Measurements from ENCODE around the gene HEXA.
"Not testable (repeated sequence)": the region's sequence is repeated elsewhere in the genome, so short reads cannot be mapped to it uniquely, and the experiment has no call there.

Gene HEXA

DNA sequence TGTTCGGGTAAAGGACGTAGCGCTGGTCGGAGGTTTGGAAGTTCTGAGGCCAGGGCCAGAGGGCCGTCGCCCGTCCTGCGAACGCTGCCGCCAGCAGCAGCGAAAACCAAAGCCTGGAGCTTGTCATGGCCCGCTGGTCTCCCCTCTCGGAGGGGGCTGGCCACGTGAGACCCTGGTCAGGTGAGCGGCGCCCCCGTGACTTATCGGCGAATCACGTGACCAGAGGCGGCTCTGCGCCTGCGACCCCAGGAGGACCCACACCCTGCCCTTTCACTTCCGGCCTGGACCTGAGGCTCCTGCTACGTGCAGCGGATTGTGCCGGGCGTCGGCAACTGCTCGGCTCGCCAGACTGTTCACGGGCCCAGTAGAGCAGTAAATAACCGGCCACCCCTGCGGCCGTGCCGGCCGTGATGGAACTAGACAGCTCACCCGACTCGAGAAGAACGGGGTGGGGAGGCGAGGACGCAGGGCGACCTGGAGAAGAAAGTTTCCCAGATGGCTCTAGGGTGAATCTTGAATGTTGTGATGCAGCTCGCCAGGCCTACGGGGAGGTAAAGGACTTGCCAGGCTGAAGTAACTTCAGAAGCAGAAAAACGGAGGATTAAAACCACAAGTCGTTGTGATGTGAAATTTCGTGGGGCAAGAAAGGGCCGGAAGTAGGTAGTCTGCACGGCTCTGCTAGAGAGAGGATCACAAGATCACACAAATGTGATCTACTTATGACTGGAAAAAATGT is at the start of gene HEXA:
TSS of gene HEXA (minus strand) at position 169 of the 736 bp plus-strand sequence. CDS start at position 127, 42 bp downstream.
- peak; percentile 98 for DNase-seq

DNA sequence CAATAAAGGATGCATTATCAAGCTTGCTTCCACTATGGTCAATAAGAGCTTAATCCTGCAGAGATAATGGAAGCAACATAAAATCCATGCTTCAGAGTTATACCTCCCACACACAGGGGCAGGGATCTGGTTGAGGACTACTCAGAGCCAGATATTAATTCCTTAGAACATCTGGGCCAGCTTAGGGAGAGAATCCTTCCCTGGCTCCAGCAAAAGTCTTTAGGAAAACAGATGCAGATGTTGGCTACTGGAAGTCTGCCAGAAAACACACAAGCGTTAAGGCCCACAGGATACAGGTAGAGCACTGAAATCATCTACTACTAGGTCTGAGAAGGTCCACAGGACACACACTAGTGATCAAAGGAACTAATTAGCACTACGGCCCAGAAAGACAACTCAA is 47.4 kb upstream of the HEXA start:
- no peak for DNase-seq

DNA sequence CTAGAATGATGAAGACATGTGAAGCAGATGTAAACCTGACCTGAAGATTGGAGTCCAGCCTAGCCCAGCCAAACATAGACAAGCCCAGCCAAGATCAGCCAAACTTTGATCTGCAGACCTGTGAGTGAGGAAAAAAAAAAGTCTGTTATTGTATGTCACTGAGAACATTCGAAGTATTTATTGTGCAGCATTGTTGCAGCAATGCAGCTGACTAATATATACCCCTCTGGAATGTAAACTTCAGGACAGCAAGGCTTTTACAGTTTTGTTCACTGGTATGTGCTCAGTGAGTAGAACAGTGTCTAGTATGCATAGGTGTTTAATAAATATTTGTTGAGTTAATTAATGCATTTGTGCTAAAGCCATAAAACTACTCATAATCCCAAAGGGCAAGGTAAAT is 45.7 kb upstream of the HEXA start:
- DNase-seq, result no peak

DNA sequence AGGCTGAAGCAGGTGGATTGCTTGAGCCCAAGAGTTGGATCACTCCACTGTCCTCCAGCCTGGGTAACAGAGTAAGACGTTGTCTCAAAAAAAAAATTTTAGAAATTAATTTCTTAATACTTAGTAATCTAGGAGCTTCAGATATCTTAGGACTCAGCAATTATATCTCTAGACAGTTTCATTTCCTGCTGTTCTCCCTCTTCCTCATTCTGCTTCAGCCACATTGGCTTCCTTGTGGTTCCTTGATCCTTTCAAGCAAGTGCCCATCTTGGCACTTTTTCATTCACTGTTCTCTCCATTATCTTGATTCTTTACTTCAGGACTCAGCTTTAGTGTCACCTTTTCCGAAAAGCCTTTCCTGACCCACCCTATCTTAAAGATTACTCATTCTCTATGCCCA is 44.8 kb upstream of the HEXA start:
- no peak for DNase-seq

DNA sequence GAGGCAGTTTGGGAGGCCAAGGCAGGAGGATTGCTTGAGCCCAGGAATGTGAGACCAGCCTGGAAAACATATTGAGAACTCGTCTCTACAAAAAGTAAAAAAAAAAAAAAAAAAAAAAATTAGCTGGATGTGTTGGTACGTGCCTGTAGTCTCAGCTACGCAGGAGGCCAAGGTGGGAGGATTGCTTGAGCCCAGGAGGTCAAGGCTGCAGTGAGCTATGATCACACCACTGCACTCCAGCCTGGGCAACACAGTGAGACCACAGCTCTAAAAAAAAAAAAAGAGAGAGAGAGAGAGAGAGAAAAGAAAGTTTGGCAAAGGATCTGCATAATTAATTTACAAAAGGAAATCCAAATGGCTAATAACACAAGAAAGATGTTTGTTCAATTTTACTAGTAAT is 44.0 kb upstream of the HEXA start:
- not testable (repeated sequence) for DNase-seq

DNA sequence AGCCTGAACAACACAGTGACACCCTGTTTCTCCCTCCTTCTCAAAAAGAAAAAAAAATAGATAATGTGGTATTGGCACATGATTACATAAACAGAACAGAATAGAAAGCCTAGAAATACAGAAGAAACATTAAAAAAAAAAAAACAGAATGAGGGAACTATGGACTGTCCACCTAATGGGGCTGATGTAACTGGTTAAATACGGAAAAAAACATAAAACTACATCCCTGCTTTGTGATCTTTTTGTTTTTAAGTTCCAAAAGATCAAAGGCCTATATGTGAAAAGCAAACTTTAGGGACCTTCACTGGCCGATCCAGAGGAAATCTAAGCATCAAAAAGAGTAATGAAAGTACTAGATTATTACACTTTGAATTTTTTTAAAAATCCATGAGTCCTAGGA is 39.5 kb upstream of the HEXA start:
- no peak for DNase-seq

DNA sequence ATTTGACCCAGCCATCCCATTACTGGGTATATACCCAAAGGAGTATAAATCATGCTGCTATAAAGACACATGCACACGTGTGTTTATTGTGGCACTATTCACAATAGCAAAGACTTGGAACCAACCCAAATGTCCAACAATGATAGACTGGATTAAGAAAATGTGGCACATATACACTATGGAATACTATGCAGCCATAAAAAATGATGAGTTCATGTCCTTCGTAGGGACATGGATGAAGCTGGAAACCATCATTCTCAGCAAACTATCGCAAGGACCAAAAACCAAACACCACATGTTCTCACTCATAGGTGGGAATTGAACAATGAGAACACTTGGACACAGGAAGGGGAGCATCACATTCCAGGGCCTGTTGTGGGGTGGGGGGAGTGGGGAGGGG is 37.5 kb upstream of the HEXA start:
- not testable (repeated sequence) for DNase-seq

DNA sequence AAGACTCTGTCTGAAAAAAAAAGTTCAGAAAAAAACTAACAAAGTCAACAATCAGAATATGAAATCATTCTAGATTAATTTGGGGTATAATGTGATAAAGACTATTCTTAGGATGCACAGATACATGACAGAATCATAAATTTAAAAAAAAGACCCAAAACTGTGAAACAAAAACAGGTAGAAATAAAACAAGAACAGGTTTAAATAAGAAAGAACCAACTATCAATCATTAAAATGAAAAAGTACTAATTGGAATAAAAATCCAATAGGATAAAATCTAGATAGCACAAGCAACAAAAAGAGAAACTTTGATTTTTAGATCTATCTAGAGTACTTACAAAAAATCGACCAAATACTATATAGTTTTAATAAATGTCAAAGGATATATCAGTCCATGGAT is 35.7 kb upstream of the HEXA start:
- DNase-seq, result no peak

DNA sequence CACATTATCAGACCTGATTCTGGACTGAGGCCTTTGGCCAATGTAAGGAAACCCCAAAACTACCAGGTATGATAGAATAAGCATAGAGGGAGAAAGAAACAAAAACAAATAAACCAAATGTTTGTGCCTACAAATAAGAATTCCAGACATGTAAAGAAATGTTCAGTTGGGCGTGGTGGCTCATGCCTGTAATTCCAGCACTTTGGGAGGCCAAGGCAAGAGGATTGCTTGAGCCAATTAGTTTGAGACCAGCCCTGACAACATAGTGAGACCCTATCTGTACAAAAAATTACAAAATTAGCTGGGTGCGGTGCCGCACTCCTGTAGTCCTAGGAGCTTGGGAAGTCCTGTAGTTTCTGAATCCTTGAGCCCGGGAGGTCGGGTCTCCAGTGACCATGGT is 35.3 kb upstream of the HEXA start:
- no peak for DNase-seq

DNA sequence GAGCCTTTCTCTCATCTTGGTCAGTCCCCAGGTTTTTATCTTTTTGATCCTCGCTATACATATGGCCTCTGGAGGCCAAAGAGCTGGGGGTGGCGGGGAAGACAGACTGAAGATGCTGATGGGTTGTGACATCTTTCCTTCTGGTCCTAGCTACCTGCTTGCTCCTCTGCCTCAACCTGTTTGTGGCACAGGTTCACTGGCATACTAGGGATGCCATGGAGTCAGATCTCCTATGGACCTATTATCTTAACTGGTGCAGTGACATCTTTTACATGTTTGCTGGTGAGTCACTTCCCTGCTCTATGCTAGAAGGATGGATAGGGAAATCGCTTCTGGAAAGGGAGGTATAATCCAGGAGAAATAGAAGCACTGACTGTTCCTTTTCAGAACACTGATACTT is 31.1 kb upstream of the HEXA start:
- no peak for DNase-seq

DNA sequence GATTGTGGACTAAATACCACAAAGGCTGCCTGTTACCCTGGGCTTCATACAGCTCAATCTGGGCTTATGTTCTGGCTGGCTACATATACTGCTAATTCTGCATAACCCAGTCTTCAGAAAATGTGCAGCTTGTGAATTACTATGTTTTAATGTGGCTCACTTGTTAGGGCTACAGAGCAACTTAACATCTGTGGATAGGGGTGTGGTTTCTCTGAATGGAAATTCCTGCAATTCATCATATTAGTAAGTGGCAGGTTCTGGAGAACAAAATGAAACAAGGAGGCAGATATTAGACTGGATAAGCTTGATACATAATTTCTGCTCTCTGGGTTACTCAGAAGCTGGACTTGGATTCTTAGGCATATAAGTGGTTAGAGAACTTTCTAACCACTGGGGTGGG is 29.0 kb upstream of the HEXA start:
- DNase-seq, result no peak

DNA sequence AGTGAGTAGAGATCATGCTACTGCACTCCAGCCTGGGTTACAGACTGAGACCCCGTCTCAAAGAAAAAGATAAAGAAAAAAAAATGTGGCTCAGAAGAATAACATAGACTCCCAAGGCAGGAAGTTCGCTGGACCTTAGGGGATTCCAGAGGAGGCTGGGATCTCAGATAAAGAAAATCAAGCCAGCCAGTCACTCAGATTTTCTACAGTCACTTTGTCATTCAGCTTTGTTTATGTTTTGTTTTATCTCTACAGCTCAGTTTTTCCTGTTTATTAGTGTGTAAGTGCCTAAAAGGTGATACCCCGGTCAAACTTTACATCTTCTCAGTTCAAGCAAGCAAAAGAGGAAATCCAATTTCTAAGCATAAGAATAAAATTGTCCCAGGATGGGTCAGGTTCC is 28.5 kb upstream of the HEXA start:
- no peak for DNase-seq

DNA sequence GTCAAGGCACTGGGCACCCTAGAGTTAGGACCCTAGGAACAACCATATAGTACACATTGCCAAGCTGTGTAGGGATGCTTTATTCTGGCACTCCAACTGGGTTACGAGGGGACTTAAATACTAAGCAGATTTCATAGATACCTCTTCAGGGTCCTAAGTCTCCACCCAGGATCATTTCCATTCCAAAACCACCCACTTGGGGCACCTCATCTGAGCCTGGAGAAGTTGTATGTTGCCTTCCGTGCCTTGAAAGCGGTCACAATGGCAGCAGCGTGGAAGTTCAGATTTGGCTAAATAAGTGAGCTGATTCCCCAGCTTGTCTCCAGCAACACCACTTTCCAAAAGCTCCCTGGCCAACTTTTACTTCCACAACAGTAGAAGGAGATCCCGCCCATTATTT is 26.9 kb upstream of the HEXA start:
- no peak for DNase-seq

DNA sequence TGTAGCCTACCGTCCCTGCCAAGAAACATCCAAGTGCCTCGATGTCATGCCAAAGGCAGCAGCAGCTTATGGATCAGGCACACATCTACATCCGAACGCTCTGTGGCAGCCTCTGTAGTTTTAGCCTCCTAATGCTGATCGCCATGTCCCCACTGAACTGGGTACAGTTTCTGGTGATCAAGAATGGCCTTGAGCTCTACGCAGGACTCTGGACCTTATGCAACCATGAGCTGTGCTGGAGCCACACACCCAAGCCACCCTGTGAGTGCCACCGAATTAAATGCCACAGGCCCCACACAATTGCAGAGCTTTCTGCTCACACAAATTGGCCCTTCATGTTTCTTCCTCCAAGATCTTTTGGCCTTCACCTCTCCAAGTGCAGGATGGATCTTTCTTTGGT is 22.8 kb upstream of the HEXA start:
- DNase-seq, result no peak

DNA sequence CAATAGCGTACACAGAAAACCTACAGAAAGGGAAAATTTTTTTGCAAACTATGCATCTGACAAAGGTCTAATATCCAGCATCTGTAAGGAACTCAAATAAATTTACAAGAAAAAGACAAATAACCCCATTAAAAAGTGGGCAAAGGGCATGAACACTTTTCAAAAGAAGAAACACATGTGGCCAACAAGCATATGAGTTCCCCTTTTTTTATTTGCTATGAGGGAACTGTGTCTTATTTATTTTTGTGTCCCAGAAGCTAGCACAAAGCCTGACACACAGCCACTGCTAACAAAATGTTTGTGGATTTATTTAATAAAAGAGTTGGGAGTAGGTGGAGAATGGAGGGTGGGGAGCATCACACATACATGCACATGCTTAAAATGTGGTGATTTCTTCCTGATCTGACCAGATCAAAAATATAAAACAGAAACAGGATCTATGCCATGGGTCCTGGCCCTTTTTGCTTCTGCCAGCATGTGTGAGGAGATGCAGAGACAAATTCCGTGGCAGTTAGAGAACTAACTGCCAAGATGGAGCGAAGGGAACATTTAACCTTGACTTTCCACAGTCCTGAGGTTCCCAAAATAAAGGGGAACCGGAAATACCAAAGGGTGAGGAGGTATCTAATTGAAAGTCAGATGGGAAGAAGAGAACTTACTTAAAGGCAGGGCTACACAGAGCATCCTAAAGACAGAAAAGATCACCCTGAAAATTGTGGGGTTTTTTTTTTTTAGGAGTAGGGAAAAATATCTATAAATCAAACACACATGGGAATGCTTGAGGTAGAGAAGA is 22.2 kb upstream of the HEXA start, which contains the start of gene TMEM202:
TSS of gene TMEM202 (plus strand) at position 510 of the 793 bp plus-strand sequence. CDS start at position 532, 22 bp downstream.
- DNase-seq, result no peak

DNA sequence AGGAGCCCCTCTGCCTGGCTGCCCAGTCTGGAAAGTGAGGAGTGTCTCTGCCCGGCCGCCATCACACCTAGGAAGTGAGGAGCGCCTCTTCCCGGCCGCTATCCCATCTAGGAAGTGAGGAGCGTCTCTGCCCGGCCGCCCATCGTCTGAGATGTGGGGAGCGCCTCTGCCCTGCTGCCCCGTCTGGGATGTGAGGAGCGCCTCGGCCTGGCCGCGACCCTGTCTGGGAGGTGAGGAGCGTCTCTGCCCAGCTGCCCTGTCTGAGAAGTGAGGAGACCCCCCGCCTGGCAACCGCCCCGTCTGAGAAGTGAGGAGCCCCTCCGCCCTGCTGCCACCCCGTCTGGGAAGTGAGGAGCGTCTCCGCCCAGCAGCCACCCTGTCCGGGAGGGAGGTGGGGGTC is 20.5 kb upstream of the HEXA start:
- DNase-seq, result not testable (repeated sequence)

DNA sequence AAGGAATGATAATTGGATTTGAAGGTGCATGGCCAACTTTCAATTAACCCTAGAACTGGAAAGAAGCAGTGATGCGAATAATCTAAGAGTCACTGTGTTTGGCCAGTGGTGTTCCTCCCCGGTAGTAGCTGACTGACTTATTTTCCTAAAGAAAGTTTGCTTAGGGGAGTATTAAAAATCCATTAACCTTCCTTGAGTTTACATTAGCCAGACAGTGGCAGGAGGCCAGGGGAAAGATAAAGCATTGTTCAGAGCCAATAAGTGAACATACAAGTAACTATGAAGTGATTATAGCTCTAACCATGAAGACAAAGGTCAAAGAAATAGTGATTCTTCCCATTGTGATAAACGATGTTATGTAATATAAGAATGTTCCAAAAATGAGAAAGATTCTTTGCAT is 13.4 kb upstream of the HEXA start:
- no peak for DNase-seq

DNA sequence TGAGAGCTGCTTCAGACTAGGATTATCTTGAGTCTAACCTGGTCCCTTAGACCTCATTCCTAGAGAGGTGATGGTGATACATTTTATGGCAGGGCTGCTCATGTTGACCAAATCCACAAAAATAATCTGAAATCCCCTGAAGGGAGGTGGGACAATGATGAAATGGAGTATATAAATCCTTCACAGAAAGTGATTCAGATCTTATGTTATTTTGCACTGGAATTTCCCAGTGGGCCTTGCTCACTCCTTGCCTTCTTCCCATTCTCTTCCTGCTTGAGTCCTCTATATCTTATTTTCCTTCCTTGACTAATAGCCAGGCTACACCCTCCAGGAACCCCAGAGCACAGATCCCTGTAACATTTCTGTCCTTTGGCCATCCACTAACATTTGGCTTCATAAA is 11.9 kb upstream of the HEXA start:
- DNase-seq, result no peak

DNA sequence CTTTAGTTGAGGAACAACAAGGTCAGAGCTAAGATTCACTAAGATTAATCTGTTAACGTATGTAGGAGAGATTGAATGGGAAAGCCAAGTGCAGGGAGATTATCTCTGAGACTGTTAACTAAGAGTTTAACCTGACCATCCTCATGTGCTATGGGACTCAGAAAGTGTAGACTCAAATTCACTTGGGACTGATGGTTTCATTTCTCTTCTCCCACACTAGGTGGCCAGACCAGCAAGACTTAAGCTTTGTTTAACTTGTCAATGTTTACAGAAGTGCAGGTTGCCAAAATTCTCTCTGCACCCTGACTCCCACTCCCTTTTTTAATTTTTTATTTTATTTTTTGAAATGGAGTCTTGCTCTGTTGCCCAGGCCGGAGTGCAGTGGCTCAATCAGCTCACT is 6.3 kb upstream of the HEXA start:
- no peak for DNase-seq

DNA sequence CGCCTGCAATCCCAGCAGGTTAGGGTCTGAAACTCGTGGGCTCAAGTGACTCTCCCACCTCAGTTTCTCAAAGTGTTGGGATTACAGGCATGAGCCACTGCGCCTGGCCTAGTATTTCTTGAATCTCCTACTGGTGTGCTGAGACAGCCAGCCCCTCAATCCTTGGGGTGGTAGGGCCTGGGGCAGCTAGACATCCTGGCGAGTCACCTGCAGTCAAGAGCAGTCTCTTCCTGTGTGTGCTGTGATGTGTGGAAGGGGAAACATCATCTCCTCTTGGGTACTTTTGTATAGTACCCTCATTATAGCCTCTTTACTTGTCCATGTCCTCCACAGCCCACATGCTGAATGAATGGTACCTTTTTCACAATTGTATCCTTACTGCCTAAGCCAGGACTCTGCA is 4.9 kb upstream of the HEXA start:
- DNase-seq, result no peak

DNA sequence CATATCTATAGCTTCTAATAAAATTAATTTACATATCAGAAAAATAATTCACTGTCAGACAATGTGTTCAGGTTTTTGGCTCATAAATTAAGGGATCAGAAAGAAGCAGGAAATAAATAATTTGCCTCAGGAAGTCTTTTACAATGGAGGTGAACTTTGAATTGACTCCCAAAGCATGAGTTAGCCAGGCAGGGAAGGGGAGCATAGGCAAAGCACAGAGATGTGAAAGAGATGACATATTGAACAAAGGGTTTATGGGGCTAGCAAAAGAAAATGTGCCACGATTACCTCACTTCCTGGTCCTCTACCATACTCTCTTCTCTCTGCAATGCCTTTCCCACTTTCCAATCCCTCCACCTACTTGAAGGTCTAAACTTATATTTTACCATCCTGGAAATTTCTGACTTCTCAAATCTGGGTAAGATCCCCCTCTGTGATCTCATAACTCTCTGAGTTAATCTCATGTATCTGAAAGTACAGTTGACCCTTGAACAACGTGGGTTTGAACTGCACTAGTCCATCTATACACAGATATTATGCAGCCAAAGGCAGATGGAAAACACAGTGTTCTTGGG is 4.1 kb upstream of the HEXA start:
- no peak for DNase-seq

DNA sequence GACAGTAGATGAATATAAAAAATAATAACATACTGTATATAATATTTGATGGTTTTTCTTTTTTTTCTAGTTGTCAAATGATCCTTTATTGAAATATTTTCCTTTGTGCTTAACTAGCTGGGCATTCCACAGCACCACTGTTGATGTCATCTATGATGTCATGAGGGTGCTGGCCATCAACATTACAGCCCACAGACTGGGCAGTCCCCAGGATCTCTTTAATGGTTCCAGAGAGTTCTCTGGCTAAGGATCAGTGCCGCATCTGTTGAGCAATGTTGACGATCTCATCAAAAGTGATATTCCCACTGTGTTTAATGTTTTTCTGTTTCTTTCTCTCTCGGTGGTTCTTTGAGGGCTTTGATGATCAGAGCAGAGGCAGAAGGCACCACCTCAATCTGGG is 3.3 kb upstream of the HEXA start:
- DNase-seq, result not testable (repeated sequence)

DNA sequence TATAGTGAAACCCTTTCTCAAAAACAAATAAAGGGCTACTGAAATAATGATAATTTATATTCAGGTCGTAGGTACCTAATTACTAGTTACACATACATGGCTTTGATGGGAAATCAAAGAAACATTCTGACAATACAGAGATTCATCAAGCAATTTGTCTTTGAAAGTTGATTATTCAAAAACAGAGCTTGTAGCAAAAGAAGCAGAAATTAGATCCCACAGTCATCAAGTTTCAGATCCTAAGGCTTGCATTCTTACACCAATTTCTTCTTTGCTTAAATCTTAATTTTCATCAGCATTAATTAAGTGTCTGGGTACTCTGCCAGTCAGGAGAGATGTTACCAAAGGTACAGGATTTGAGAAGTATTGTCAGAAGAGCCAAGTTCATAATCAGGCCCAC is 1.5 kb upstream of the HEXA start:
- DNase-seq, result no peak

DNA sequence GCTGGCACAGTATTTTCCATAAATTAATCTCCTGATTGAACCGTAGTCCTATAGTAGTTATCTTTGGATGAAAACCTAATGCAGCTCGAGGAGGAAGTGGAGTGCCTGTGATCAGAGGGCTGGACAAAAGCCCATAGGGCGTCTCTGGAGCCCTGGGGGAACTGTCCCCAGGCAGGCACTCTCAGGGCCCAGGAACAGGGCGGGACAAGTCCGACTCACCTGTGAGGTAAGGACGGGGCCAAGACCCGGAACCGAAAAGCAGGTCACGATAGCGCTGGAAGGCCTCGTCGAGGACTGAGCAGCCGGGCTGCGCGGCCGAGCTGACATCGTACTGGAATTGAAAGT is 341 bp downstream of the HEXA start:
- DNase-seq, result no peak

Measured in right hindlimb (tissue), 1 donor.